Measurements from ENCODE around the gene ZSCAN5A.
A peak's percentile ranks its signal among the peaks of the same experiment; 100 is the strongest.
"Not testable (repeated sequence)": the region's sequence is repeated elsewhere in the genome, so short reads cannot be mapped to it uniquely, and the experiment has no call there.

The ZSCAN5A gene

GRCh38 chr19:56312787-56313657, 1.6 kb downstream of the ZSCAN5A start:
- no peak for DNase-seq (ENCODE audit: low read depth)

GRCh38 chr19:56312342-56312741, 2.3 kb downstream of the ZSCAN5A start:
- no peak for DNase-seq (ENCODE audit: low read depth)

- no peak for DNase-seq (ENCODE audit: low read depth)
These were observed 4.2 kb downstream of the ZSCAN5A start for GRCh38 chr19:56310462-56310861.

GRCh38 chr19:56309511-56310185, 5.0 kb downstream of the ZSCAN5A start:
- DNase-seq (ENCODE audit: low read depth): peak; percentile 68

- DNase-seq (ENCODE audit: low read depth): no peak
These were observed 5.8 kb downstream of the ZSCAN5A start for GRCh38 chr19:56308792-56309191.

GRCh38 chr19:56307062-56307461, 7.6 kb downstream of the ZSCAN5A start:
- not testable (repeated sequence) for DNase-seq (ENCODE audit: low read depth)

GRCh38 chr19:56306016-56306415, 8.6 kb downstream of the ZSCAN5A start:
- no peak for DNase-seq (ENCODE audit: low read depth)

GRCh38 chr19:56304243-56304642, 10.4 kb downstream of the ZSCAN5A start:
- no peak for DNase-seq (ENCODE audit: low read depth)

- no peak for DNase-seq (ENCODE audit: low read depth)
These were observed 12.6 kb downstream of the ZSCAN5A start for GRCh38 chr19:56301886-56302620.

- no peak for DNase-seq (ENCODE audit: low read depth)
These were observed 13.5 kb downstream of the ZSCAN5A start for GRCh38 chr19:56301155-56301554.

GRCh38 chr19:56299688-56300087, 15.0 kb downstream of the ZSCAN5A start:
- DNase-seq (ENCODE audit: low read depth): no peak

- DNase-seq (ENCODE audit: low read depth): no peak
These were observed 17.6 kb downstream of the ZSCAN5A start for GRCh38 chr19:56297010-56297409.

GRCh38 chr19:56295531-56296455, 18.8 kb downstream of the ZSCAN5A start:
- DNase-seq (ENCODE audit: low read depth): no peak

GRCh38 chr19:56294549-56294948, 20.1 kb downstream of the ZSCAN5A start:
- no peak for DNase-seq (ENCODE audit: low read depth)

GRCh38 chr19:56291867-56292266, 22.8 kb downstream of the ZSCAN5A start:
- DNase-seq (ENCODE audit: low read depth): no peak

- no peak for DNase-seq (ENCODE audit: low read depth)
These were observed 24.5 kb downstream of the ZSCAN5A start for GRCh38 chr19:56290104-56290503.

- no peak for DNase-seq (ENCODE audit: low read depth)
These were observed 29.9 kb downstream of the ZSCAN5A start for GRCh38 chr19:56284746-56285145.

GRCh38 chr19:56282809-56283208, 31.8 kb downstream of the ZSCAN5A start:
- DNase-seq (ENCODE audit: low read depth): no peak

GRCh38 chr19:56273563-56274117, 41.0 kb downstream of the ZSCAN5A start:
- no peak for DNase-seq (ENCODE audit: low read depth)

- DNase-seq (ENCODE audit: low read depth): no peak
These were observed 42.4 kb downstream of the ZSCAN5A start, which contains the start of gene EDDM13 for GRCh38 chr19:56272161-56272798. EDDM13 (plus strand) TSS chr19:56272748; CDS start chr19:56272835, 87 bp downstream.

- no peak for DNase-seq (ENCODE audit: low read depth)
These were observed 43.5 kb downstream of the ZSCAN5A start for GRCh38 chr19:56271151-56271550.
